ENCODE results near the gene CD58. TPM values are rescaled to one million over a fixed set of nuclear protein-coding genes. Genes with fewer than 3 reads are reported as not detected.
"Not testable (repeated sequence)": the region's sequence is repeated elsewhere in the genome, so short reads cannot be mapped to it uniquely, and the experiment has no call there.

Gene CD58
- total and polyA plus RNA-seq, 2 of the 4 experiments (the other 2 are of a cell fraction): 5.4 to 5.7 TPM

DNA sequence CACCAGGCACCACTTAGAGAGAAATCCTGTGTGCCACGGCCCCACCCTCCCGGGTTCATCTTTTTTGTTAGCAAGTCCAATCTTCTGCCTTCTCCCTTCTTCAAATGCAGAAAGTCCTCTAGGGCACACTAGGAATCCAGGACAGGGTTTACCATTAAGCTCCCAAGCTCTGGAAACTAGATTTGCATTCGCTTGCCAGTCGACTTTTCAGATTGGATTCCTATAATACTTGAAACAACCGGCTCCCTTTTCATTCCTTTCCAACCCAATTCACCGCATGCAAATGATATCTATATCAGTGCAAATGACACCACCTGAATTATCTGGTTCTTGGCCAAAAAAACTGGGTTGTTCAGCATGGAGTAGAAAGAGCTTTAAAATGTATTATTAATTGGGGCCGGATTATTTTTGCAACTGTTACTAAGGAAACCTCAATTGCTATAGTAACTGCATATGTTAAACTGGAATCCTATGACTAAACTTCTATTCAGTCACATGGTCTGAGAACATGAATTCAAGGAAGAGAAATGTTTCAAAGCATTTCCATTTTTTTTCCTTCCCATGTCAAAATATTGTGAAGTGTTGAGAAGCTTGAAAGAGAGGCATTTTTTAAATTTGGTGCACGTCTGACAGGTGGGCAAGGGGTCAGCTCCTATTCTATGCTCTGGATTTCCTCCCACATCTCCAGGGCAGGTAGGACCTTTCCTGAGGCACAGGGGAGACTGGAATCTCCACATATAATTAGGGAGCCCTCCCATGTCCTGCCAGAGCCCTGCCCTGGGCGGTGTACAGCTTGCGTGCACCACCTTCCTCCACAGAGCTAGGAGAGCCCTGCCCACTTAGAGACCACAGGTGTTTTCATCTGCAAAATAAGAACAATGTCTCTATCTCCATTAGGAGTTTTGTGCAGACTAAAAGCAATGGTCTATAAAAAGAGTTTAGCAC is 20.5 kb upstream of the CD58 start:
- peak; percentile 27; the same call in 1 of the 2 replicates for TF ChIP-seq USF2 (IDR thresholded peaks at IDR 0.05; ENCODE audit: low read depth, low read length)
- H3K4me1 ChIP-seq (ENCODE audit: control insufficient read depth, insufficient read depth, low read length); ATAC-seq (ENCODE audit: low read depth); H2BK5ac ChIP-seq (ENCODE audit: low read depth, low read length, poor library complexity, severe bottlenecking); in situ Hi-C loops (cut with MboI; ENCODE audit: low sequenced_read_pairs); H2BK120ac ChIP-seq (ENCODE audit: low read depth, low read length); H3K14ac ChIP-seq (replicated peaks; ENCODE audit: low read depth, low read length); H4K20me1 ChIP-seq (ENCODE audit: insufficient read depth, low read length); H3K9ac ChIP-seq (ENCODE audit: low read depth, low read length); H3K18ac ChIP-seq (ENCODE audit: low read depth, low read length); intact Hi-C loops (cut with micrococcal nuclease); H2BK20ac ChIP-seq (ENCODE audit: low read depth, low read length); H3K27me3 ChIP-seq (ENCODE audit: control insufficient read depth, insufficient read depth, low read length); CTCF ChIA-PET; POLR2A ChIA-PET (ENCODE audit: unreplicated experiment); H4K5ac ChIP-seq (ENCODE audit: low read depth, low read length); H2BK15ac ChIP-seq (ENCODE audit: low read depth, low read length); H3K4ac ChIP-seq (ENCODE audit: low read depth, low read length); H3K9me3 ChIP-seq (ENCODE audit: control insufficient read depth, insufficient read depth, low read length); H3K36me3 ChIP-seq (ENCODE audit: control insufficient read depth, insufficient read depth, low read length); H2AFZ ChIP-seq (replicated peaks; ENCODE audit: low read length, poor library complexity); dilution Hi-C loops (cut with HindIII; ENCODE audit: low sequenced_read_pairs, unreplicated experiment); H3K27ac ChIP-seq (ENCODE audit: insufficient read depth, low read length); H2AK9ac ChIP-seq (replicated peaks; ENCODE audit: low read depth, low read length, poor library complexity); H3K4me2 ChIP-seq (ENCODE audit: low read depth, low read length); H2AK5ac ChIP-seq (ENCODE audit: low read depth, low read length); H4K8ac ChIP-seq (ENCODE audit: low read depth in 2 of 2, low read length in 2 of 2); BruUV-seq (replicated peaks); H3K23ac ChIP-seq (ENCODE audit: low read depth, low read length); H3K4me3 ChIP-seq (ENCODE audit: insufficient read depth, low read depth, low read length); H3K79me1 ChIP-seq (ENCODE audit: low read depth in 1 of 2, low read length in 2 of 2); H4K91ac ChIP-seq (ENCODE audit: insufficient read depth, low read depth, low read length); H3K9me1 ChIP-seq (ENCODE audit: insufficient read depth, low read length); H3K56ac ChIP-seq (ENCODE audit: extremely low read depth, insufficient read depth, low read length): not testable (repeated sequence)
- DNase-seq: peak; percentile 10
- no CpG with 5 or more reads among the region's 10 CpGs for WGBS, 2 experiments (ENCODE audit: extremely low coverage in 2 of 2, insufficient read length in 1 of 2)

GRCh38 chr1:116590359-116591005 is 19.7 kb upstream of the CD58 start:
- H2BK5ac ChIP-seq (ENCODE audit: low read depth, low read length, poor library complexity, severe bottlenecking); H3K14ac ChIP-seq (replicated peaks; ENCODE audit: low read depth, low read length); in situ Hi-C loops (cut with MboI; ENCODE audit: low sequenced_read_pairs); H3K9me3 ChIP-seq (ENCODE audit: control insufficient read depth, insufficient read depth, low read length); H3K9me1 ChIP-seq (ENCODE audit: insufficient read depth, low read length); H3K4ac ChIP-seq (ENCODE audit: low read depth, low read length); H3K27me3 ChIP-seq (ENCODE audit: control insufficient read depth, insufficient read depth, low read length); H3K23ac ChIP-seq (ENCODE audit: low read depth, low read length); H2AK5ac ChIP-seq (ENCODE audit: low read depth, low read length); H2AFZ ChIP-seq (replicated peaks; ENCODE audit: low read length, poor library complexity); H3K9ac ChIP-seq (ENCODE audit: low read depth, low read length); H3K18ac ChIP-seq (ENCODE audit: low read depth, low read length); intact Hi-C loops (cut with micrococcal nuclease); H3K27ac ChIP-seq (ENCODE audit: insufficient read depth, low read length); H4K8ac ChIP-seq (ENCODE audit: low read depth in 2 of 2, low read length in 2 of 2); H2BK20ac ChIP-seq (ENCODE audit: low read depth, low read length); DNase-seq; H4K91ac ChIP-seq (ENCODE audit: insufficient read depth, low read depth, low read length); dilution Hi-C loops (cut with HindIII; ENCODE audit: low sequenced_read_pairs, unreplicated experiment); BruUV-seq (replicated peaks); H3K4me3 ChIP-seq (ENCODE audit: insufficient read depth, low read depth, low read length); H2BK15ac ChIP-seq (ENCODE audit: low read depth, low read length); POLR2A ChIA-PET (ENCODE audit: unreplicated experiment); H3K79me1 ChIP-seq (ENCODE audit: low read depth in 1 of 2, low read length in 2 of 2); H2BK120ac ChIP-seq (ENCODE audit: low read depth, low read length); CTCF ChIA-PET; H3K36me3 ChIP-seq (ENCODE audit: control insufficient read depth, insufficient read depth, low read length); H3K4me1 ChIP-seq (ENCODE audit: control insufficient read depth, insufficient read depth, low read length); H4K20me1 ChIP-seq (ENCODE audit: insufficient read depth, low read length); H4K5ac ChIP-seq (ENCODE audit: low read depth, low read length); H2AK9ac ChIP-seq (replicated peaks; ENCODE audit: low read depth, low read length, poor library complexity); ATAC-seq (ENCODE audit: low read depth); H3K4me2 ChIP-seq (ENCODE audit: low read depth, low read length); H3K56ac ChIP-seq (ENCODE audit: extremely low read depth, insufficient read depth, low read length): not testable (repeated sequence)
- WGBS, 2 experiments (ENCODE audit: extremely low coverage in 2 of 2, insufficient read length in 1 of 2): no CpG with 5 or more reads among the region's 6 CpGs
